H1 (cell line): Measurements from ENCODE around the gene NDUFS7. TPM values are rescaled to one million over a fixed set of nuclear protein-coding genes. Genes with fewer than 3 reads are reported as not detected.

Experiments
- BRCA1 ChIP-seq: IDR thresholded peaks from 2 replicates; pipeline ENCODE4 v1.6.1; 2012; ENCODE audit warnings: low read depth, low read length, improper control_type of control experiment
- CBX5 ChIP-seq: fragments of 300-800, 300-1000 bp; sonication (generic); IDR thresholded peaks from 2 replicates; pipeline ENCODE4 v1.7.1; 2016; ENCODE audit warnings: antibody characterized with exemption, low read length, low read depth
- CHD1 ChIP-seq: IDR thresholded peaks from 2 replicates; pipeline ENCODE4 v1.6.1; 2012; ENCODE audit warnings: low read depth, low read length, improper control_type of control experiment
- CHD2 ChIP-seq: IDR thresholded peaks from 2 replicates; pipeline ENCODE4 v1.6.1; 2012; ENCODE audit warnings: low read length, improper control_type of control experiment
- EGR1 ChIP-seq: IDR thresholded peaks from 2 replicates; pipeline ENCODE4 v1.6.1; 2011; ENCODE audit warnings: low read depth, low read length, borderline replicate concordance
- GTF2F1 ChIP-seq: IDR thresholded peaks from 2 replicates; pipeline ENCODE4 v1.6.1; 2012; ENCODE audit warnings: low read depth, low read length, improper control_type of control experiment, borderline replicate concordance
- HDAC2 ChIP-seq, 2 experiments: fragments of 300-600 bp in 1 of 2; sonication (generic) in 1 of 2; IDR thresholded peaks; 2 replicates each; pipeline ENCODE4 v1.6.1; 2011 to 2012; ENCODE audit warnings: low read depth in 2 of 2, low read length in 2 of 2, mild to moderate bottlenecking in 2 of 2, moderate library complexity in 2 of 2, borderline replicate concordance in 1 of 2, inconsistent platforms in 1 of 2
- HDAC6 ChIP-seq: IDR thresholded peaks from one replicate; pipeline ENCODE4 v1.7.1; 2012; ENCODE audit warnings: low read depth, mild to moderate bottlenecking, inconsistent platforms, low read length, moderate library complexity
- KDM4A ChIP-seq: IDR thresholded peaks from one replicate; pipeline ENCODE4 v1.7.1; 2012; ENCODE audit warnings: low read depth, mild to moderate bottlenecking, moderate library complexity, low read length, inconsistent platforms; ENCODE audit not compliant: severe bottlenecking
- PHF8 ChIP-seq: fragments of 200-600 bp; sonication (generic); conservative IDR thresholded peaks from 2 replicates; pipeline ENCODE4 v1.7.1; 2012; ENCODE audit warnings: low read depth, mild to moderate bottlenecking, inconsistent platforms, low read length, moderate library complexity
- POLR2A ChIP-seq, 2 experiments: IDR thresholded peaks; 1 replicate in 1 of 2; 2 replicates in 1 of 2; pipeline ENCODE4 v1.6.1; 2011; ENCODE audit warnings: low read depth in 2 of 2, low read length in 2 of 2, mild to moderate bottlenecking in 2 of 2; ENCODE audit errors: control extremely low read depth in 1 of 2
- POU5F1 ChIP-seq: IDR thresholded peaks from 2 replicates; pipeline ENCODE4 v1.6.1; 2011; ENCODE audit warnings: low read depth, mild to moderate bottlenecking, low read length, moderate library complexity
- RXRA ChIP-seq: IDR thresholded peaks from 2 replicates; pipeline ENCODE4 v1.6.1; 2011; ENCODE audit warnings: low read depth, mild to moderate bottlenecking, low read length, moderate library complexity; ENCODE audit not compliant: insufficient read depth
- SIN3A ChIP-seq, 2 experiments: IDR thresholded peaks in 1 of 2; conservative IDR thresholded peaks in 1 of 2; 2 replicates each; pipeline ENCODE4 v1.6.1; 2011 to 2012; ENCODE audit warnings: low read length in 2 of 2, improper control_type of control experiment in 1 of 2, low read depth in 1 of 2, mild to moderate bottlenecking in 1 of 2
- TAF7 ChIP-seq: optimal IDR thresholded peaks from 2 replicates; pipeline ENCODE3; 2011; ENCODE audit warnings: low read depth, mild to moderate bottlenecking, inconsistent platforms, low read length, moderate library complexity, borderline replicate concordance
- TBP ChIP-seq: IDR thresholded peaks from 2 replicates; pipeline ENCODE4 v1.6.1; 2011; ENCODE audit warnings: low read depth, low read length, improper control_type of control experiment
- TCF12 ChIP-seq: IDR thresholded peaks from 2 replicates; pipeline ENCODE4 v1.6.1; 2011; ENCODE audit warnings: low read depth, mild to moderate bottlenecking, low read length
- YY1 ChIP-seq: IDR thresholded peaks from 2 replicates; pipeline ENCODE4 v1.6.1; 2011; ENCODE audit warnings: low read depth, mild to moderate bottlenecking, low read length
- polyA plus RNA-seq, 7 experiments: library from polyadenylated mRNA; depleted of rRNA in 3 of 7; stranded (reverse) in 5 of 7; unstranded in 2 of 7; fragments of >200 nt in 5 of 7; fragments of 200-250 nt in 2 of 7; gene quantifications; 1 replicate in 5 of 7; 2 replicates in 1 of 7; 4 replicates in 1 of 7; pipeline versions ENCODE4 v1.2.1 to v1.2.3, GENCODE V29; 2011 to 2013; ENCODE audit warnings: missing spikeins in 2 of 7, mixed read lengths in 2 of 7
- total RNA-seq: library from RNA; stranded (reverse); fragmentation: NEBNext Ultra II Directional; extraction: Animal tissue kit (Norgen Biotek cat#: 25700); gene quantifications from 2 replicates; pipeline ENCODE4 v1.2.1, GENCODE V29; 2021
- TF ChIP-seq, protein P1 (sequence below): IDR thresholded peaks from 2 replicates; pipeline ENCODE4 v1.6.1; 2012; ENCODE audit warnings: low read length, inconsistent platforms
- TF ChIP-seq, protein P2 (sequence below): IDR thresholded peaks from 2 replicates; pipeline ENCODE4 v1.6.1; 2012; ENCODE audit warnings: inconsistent platforms
- TF ChIP-seq, protein P3 (sequence below): IDR thresholded peaks from 2 replicates; pipeline ENCODE4 v1.6.1; 2011; ENCODE audit warnings: low read length, improper control_type of control experiment

The NDUFS7 gene
- total and polyA plus RNA-seq, 2 of the 8 experiments (the other 6 are each of a cell fraction or from before 2014, with no cell fraction given) = 78.1 to 309 TPM

DNA sequence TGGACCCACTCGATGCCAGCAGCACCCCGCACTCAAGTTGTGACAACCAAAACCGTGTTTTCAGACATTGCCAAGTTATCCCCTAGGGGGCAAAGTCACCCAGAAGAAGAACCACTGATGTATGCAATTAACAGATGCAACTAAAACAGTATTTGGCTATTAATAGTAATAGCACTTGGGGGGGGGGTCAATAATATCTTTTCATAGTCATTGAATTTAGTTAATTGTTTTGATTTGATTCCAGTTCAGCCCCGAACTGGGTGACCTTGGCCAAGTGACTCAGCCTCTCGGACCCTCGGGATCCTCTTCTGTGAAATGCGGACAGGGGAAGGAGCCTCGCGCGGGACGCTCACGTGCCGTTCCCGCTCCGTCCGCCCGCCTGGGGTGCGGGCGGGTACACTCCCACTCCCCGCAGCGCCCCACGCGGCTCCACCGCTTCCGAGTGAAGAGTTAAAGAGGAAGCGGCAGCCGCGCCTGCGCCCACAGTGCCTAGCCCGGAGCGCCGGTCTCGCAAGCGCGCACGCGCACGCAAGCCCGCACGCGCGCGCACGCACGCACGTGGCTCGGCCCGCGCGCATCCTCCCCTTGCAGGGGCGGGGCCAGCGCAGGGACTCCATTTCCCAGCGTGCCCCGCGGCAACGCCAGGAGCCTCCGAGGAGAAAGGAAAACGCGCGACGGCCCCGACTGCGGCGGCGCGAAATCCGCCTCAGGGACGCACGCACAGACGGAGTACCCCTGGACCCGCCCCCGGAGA lies 23.2 kb downstream of the NDUFS7 start (continued):
- TF ChIP-seq, protein P1, sequence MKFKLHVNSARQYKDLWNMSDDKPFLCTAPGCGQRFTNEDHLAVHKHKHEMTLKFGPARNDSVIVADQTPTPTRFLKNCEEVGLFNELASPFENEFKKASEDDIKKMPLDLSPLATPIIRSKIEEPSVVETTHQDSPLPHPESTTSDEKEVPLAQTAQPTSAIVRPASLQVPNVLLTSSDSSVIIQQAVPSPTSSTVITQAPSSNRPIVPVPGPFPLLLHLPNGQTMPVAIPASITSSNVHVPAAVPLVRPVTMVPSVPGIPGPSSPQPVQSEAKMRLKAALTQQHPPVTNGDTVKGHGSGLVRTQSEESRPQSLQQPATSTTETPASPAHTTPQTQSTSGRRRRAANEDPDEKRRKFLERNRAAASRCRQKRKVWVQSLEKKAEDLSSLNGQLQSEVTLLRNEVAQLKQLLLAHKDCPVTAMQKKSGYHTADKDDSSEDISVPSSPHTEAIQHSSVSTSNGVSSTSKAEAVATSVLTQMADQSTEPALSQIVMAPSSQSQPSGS = no peak
- TF ChIP-seq, protein P2, sequence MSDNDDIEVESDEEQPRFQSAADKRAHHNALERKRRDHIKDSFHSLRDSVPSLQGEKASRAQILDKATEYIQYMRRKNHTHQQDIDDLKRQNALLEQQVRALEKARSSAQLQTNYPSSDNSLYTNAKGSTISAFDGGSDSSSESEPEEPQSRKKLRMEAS = peak; percentile 93
- no peak for TF ChIP-seq BRCA1
- TF ChIP-seq GTF2F1 = no peak
- TF ChIP-seq YY1 = no peak
- no peak for TF ChIP-seq TBP
- TF ChIP-seq RXRA = no peak
- TF ChIP-seq TCF12 = no peak
- TF ChIP-seq CHD2 = no peak
- TF ChIP-seq PHF8 = peak; percentile 57
- TF ChIP-seq SIN3A (conservative IDR thresholded peaks at IDR 0.05 in 1 of 2, IDR thresholded peaks at IDR 0.05 in 1 of 2; ENCODE audit: low read depth in 1 of 2, low read length in 2 of 2) = peak; percentile 53 to 67; a peak in 1 of 4 replicates
- TF ChIP-seq TAF7 = no peak
- TF ChIP-seq CHD1 = no peak
- TF ChIP-seq HDAC6 = no peak
- TF ChIP-seq EGR1 = no peak
- no peak for TF ChIP-seq POLR2A (IDR thresholded peaks at IDR 0.05; ENCODE audit: control extremely low read depth in 1 of 2, low read depth in 2 of 2, low read length in 2 of 2)
- TF ChIP-seq KDM4A = peak; percentile 53
- TF ChIP-seq CBX5 = no peak
- TF ChIP-seq, protein P3, sequence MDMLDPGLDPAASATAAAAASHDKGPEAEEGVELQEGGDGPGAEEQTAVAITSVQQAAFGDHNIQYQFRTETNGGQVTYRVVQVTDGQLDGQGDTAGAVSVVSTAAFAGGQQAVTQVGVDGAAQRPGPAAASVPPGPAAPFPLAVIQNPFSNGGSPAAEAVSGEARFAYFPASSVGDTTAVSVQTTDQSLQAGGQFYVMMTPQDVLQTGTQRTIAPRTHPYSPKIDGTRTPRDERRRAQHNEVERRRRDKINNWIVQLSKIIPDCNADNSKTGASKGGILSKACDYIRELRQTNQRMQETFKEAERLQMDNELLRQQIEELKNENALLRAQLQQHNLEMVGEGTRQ = peak; percentile 15; the same call in 1 of the 2 replicates
- no peak for TF ChIP-seq POU5F1
- peak; percentile 56 to 86; a peak in 3 of 4 replicates for TF ChIP-seq HDAC2 (IDR thresholded peaks at IDR 0.05; ENCODE audit: borderline replicate concordance in 1 of 2, low read depth in 2 of 2, low read length in 2 of 2)
